ENCODE measurements around the gene CD40. TPM values are rescaled to one million over a fixed set of nuclear protein-coding genes. Genes with fewer than 3 reads are reported as not detected.

CD40 gene
- total and polyA plus RNA-seq, 2 of the 4 experiments (the other 2 are of a cell fraction): 0.36 to 0.92 TPM

DNA sequence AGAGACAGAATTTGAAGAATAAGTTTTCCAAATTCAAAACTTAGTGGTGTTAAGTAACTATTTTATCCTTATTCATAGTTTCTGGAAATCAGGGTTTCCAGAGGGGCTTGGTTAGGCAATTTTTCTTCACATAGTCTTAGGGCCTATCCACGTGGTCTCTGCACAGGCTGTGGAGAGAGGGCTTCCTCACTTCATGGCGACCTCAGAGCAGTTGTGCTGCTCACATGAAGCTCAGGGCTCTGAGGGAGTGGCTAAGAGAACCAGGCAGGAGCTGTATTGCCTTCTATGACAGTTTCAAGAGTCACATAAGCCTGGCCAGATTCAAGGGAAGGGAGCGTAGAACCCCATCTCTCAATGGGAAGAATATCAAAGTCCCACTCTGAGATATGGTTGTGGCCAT is 13.9 kb upstream of the CD40 start:
- no peak for DNase-seq
- no CpG with 5 or more reads among the region's 3 CpGs for WGBS, 2 experiments (ENCODE audit: extremely low coverage in 2 of 2, insufficient read length in 1 of 2)

More for the DNA sequence above, 13.9 kb upstream of the CD40 start:
- no peak overlapping the region for H2BK5ac ChIP-seq (ENCODE audit: low read depth, low read length, poor library complexity, severe bottlenecking)
- no peaks in the 10 kb centered on the region for H4K20me1 ChIP-seq (ENCODE audit: insufficient read depth, low read length)
- no peak overlapping the region for H2AK9ac ChIP-seq (replicated peaks; ENCODE audit: low read depth, low read length, poor library complexity)
- dilution Hi-C loops (cut with HindIII; ENCODE audit: low sequenced_read_pairs, unreplicated experiment): no loop called here
- no peak overlapping the region for H3K4ac ChIP-seq (ENCODE audit: low read depth, low read length)
- H3K9ac ChIP-seq (ENCODE audit: low read depth, low read length): no peak overlapping the region
- no peak overlapping the region for H4K91ac ChIP-seq (ENCODE audit: insufficient read depth, low read depth, low read length)
- H3K56ac ChIP-seq (ENCODE audit: extremely low read depth, insufficient read depth, low read length): no peak overlapping the region
- no peak overlapping the region for H3K18ac ChIP-seq (ENCODE audit: low read depth, low read length)
- H3K14ac ChIP-seq (replicated peaks; ENCODE audit: low read depth, low read length): no peak overlapping the region
- H3K9me1 ChIP-seq (ENCODE audit: insufficient read depth, low read length): no peaks in the 10 kb centered on the region
- no peak overlapping the region for H2BK120ac ChIP-seq (ENCODE audit: low read depth, low read length)
- H3K27me3 ChIP-seq (ENCODE audit: control insufficient read depth, insufficient read depth, low read length): peaks cover 18% of the 10 kb centered on the region
- H3K79me1 ChIP-seq (ENCODE audit: low read depth in 1 of 2, low read length in 2 of 2): no peaks in the 10 kb centered on the region
- H2AFZ ChIP-seq (replicated peaks; ENCODE audit: low read length, poor library complexity): no peak overlapping the region
- no peak overlapping the region for H2AK5ac ChIP-seq (ENCODE audit: low read depth, low read length)
- no peak overlapping the region for H3K4me3 ChIP-seq (ENCODE audit: insufficient read depth, low read depth, low read length)
- TF ChIP-seq BHLHE40 (IDR thresholded peaks at IDR 0.05; ENCODE audit: low read depth, low read length) (no peak), SMC3 (IDR thresholded peaks at IDR 0.05; ENCODE audit: low read depth, low read length) (no peak), MAZ (IDR thresholded peaks at IDR 0.05; ENCODE audit: borderline replicate concordance, low read depth, low read length) (no peak), MAFK (IDR thresholded peaks at IDR 0.05; ENCODE audit: low read depth, low read length) (no peak), RCOR1 (IDR thresholded peaks at IDR 0.05; ENCODE audit: insufficient replicate concordance, low read length) (no peak), CEBPB (IDR thresholded peaks at IDR 0.05; ENCODE audit: low read depth, low read length) (no peak), FOS (IDR thresholded peaks at IDR 0.05; ENCODE audit: low read depth, low read length) (no peak), RFX5 (IDR thresholded peaks at IDR 0.05; ENCODE audit: low read depth, low read length) (no peak), CHD1 (IDR thresholded peaks at IDR 0.05; ENCODE audit: low read depth, low read length) (no peak), MXI1 (IDR thresholded peaks at IDR 0.05; ENCODE audit: borderline replicate concordance, low read depth, low read length) (no peak), RAD21 (IDR thresholded peaks at IDR 0.05; ENCODE audit: low read length) (no peak), NFE2L2 (IDR thresholded peaks at IDR 0.05; ENCODE audit: low read depth, low read length) (no peak), POLR2A (IDR thresholded peaks at IDR 0.05; ENCODE audit: low read depth, low read length) (no peak)
- TF ChIP-seq, protein P1, sequence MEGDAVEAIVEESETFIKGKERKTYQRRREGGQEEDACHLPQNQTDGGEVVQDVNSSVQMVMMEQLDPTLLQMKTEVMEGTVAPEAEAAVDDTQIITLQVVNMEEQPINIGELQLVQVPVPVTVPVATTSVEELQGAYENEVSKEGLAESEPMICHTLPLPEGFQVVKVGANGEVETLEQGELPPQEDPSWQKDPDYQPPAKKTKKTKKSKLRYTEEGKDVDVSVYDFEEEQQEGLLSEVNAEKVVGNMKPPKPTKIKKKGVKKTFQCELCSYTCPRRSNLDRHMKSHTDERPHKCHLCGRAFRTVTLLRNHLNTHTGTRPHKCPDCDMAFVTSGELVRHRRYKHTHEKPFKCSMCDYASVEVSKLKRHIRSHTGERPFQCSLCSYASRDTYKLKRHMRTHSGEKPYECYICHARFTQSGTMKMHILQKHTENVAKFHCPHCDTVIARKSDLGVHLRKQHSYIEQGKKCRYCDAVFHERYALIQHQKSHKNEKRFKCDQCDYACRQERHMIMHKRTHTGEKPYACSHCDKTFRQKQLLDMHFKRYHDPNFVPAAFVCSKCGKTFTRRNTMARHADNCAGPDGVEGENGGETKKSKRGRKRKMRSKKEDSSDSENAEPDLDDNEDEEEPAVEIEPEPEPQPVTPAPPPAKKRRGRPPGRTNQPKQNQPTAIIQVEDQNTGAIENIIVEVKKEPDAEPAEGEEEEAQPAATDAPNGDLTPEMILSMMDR (conservative IDR thresholded peaks at IDR 0.05; ENCODE audit: low read depth, low read length): no peak
- TF ChIP-seq, protein P2, sequence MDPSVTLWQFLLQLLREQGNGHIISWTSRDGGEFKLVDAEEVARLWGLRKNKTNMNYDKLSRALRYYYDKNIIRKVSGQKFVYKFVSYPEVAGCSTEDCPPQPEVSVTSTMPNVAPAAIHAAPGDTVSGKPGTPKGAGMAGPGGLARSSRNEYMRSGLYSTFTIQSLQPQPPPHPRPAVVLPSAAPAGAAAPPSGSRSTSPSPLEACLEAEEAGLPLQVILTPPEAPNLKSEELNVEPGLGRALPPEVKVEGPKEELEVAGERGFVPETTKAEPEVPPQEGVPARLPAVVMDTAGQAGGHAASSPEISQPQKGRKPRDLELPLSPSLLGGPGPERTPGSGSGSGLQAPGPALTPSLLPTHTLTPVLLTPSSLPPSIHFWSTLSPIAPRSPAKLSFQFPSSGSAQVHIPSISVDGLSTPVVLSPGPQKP (IDR thresholded peaks at IDR 0.05; ENCODE audit: borderline replicate concordance, low read depth, low read length): no peak
- TF ChIP-seq, protein P3, sequence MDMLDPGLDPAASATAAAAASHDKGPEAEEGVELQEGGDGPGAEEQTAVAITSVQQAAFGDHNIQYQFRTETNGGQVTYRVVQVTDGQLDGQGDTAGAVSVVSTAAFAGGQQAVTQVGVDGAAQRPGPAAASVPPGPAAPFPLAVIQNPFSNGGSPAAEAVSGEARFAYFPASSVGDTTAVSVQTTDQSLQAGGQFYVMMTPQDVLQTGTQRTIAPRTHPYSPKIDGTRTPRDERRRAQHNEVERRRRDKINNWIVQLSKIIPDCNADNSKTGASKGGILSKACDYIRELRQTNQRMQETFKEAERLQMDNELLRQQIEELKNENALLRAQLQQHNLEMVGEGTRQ (IDR thresholded peaks at IDR 0.05; ENCODE audit: low read depth, low read length): no peak
- in situ Hi-C loops (cut with MboI; ENCODE audit: low sequenced_read_pairs): no loop called here
- H4K5ac ChIP-seq (ENCODE audit: low read depth, low read length): no peak overlapping the region
- H2BK20ac ChIP-seq (ENCODE audit: low read depth, low read length): no peak overlapping the region
- BruUV-seq (replicated peaks): no TSS peak
- H3K9me3 ChIP-seq (ENCODE audit: control insufficient read depth, insufficient read depth, low read length): peaks cover 3% of the 10 kb centered on the region; the same call in 1 of the 2 replicates
- ChIA-PET CTCF (no interaction called here), POLR2A (ENCODE audit: unreplicated experiment) (no interaction called here)
- no peak overlapping the region for H3K27ac ChIP-seq (ENCODE audit: insufficient read depth, low read length)
- no peak overlapping the region for H3K23ac ChIP-seq (ENCODE audit: low read depth, low read length)
- H3K4me1 ChIP-seq (ENCODE audit: control insufficient read depth, insufficient read depth, low read length): no peaks in the 10 kb centered on the region
- intact Hi-C loops (cut with micrococcal nuclease): no loop called here
- no peaks in the 10 kb centered on the region for H3K36me3 ChIP-seq (ENCODE audit: control insufficient read depth, insufficient read depth, low read length)
- H2BK15ac ChIP-seq (ENCODE audit: low read depth, low read length): no peak overlapping the region
- no peak overlapping the region for H3K4me2 ChIP-seq (ENCODE audit: low read depth, low read length)
- ATAC-seq (ENCODE audit: low read depth): no peak
- no peak overlapping the region for H4K8ac ChIP-seq (ENCODE audit: low read depth in 2 of 2, low read length in 2 of 2)

Data from IMR-90 (cell line).